Ramos (cell line): ENCODE results near the gene BTN1A1.
"Not testable (repeated sequence)": the region's sequence is repeated elsewhere in the genome, so short reads cannot be mapped to it uniquely, and the experiment has no call there.

Experiments
- in situ Hi-C: fragments of 300-500 bp; cut with MboI; formaldehyde crosslinking; loops from one replicate; pipeline ENCODE4 v1.14.3; 2022; ENCODE audit warnings: low sequenced_read_pairs; ENCODE audit not compliant: unreplicated experiment

BTN1A1 gene, protein sequence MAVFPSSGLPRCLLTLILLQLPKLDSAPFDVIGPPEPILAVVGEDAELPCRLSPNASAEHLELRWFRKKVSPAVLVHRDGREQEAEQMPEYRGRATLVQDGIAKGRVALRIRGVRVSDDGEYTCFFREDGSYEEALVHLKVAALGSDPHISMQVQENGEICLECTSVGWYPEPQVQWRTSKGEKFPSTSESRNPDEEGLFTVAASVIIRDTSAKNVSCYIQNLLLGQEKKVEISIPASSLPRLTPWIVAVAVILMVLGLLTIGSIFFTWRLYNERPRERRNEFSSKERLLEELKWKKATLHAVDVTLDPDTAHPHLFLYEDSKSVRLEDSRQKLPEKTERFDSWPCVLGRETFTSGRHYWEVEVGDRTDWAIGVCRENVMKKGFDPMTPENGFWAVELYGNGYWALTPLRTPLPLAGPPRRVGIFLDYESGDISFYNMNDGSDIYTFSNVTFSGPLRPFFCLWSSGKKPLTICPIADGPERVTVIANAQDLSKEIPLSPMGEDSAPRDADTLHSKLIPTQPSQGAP

GRCh38 chr6:26500102-26500501 is at the start of gene BTN1A1:
Gene BTN1A1, plus strand, starts transcription at chr6:26500303. Its CDS starts 984 bp downstream, at chr6:26501287.
- in situ Hi-C loops, result no loop called here

DNA sequence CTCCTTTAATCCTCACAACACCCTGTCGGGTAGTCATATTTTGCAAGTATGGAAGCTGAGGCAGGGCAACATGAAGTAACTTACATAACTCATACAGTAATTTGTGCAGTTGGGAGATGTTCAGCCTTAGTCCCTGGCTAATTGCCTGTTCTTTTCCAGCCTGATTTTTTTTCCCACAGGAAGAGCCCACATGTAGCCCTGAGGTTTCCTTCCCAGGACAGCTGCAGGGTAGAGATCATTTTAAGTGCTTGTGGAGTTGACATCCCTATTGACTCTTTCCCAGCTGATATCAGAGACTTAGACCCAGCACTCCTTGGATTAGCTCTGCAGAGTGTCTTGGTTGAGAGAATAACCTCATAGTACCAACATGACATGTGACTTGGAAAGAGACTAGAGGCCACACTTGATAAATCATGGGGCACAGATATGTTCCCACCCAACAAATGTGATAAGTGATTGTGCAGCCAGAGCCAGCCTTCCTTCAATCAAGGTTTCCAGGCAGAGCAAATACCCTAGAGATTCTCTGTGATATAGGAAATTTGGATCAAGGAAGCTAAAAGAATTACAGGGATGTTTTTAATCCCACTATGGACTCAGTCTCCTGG is 47.4 kb upstream of the BTN1A1 start:
- in situ Hi-C loops, result no loop called here

DNA sequence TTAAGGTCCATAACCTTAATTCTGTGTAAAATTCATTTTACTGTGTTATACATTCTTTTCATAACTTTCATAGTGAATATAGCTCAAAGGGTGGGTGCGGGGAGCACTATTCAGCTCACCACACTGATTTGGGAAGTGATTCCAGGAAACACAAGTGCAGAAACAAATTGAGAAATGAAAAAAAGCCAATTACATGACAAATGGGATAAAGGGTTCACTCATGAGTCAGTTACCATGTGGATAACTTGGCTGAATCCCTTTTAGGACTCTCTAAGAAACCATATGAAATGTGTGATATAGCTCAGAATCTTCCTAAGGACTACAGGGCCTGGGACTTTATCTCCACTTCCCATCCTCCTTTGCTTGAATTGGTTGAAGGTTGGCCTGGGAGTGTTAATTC is 45.5 kb upstream of the BTN1A1 start:
- in situ Hi-C loops, result no loop called here

GRCh38 chr6:26455357-26455970 is 44.6 kb upstream of the BTN1A1 start:
- in situ Hi-C loops, result no loop called here

- in situ Hi-C loops, result no loop called here
Measured at GRCh38 chr6:26457264-26457805, 42.8 kb upstream of the BTN1A1 start.

GRCh38 chr6:26457806-26458688 is 42.1 kb upstream of the BTN1A1 start, which contains the start of gene BTN2A1:
Gene BTN2A1, plus strand, starts transcription at chr6:26457955. Its CDS starts 682 bp downstream, at chr6:26458637.
- in situ Hi-C loops, result no loop called here

- in situ Hi-C loops, result no loop called here
Measured at GRCh38 chr6:26459023-26459810, 40.9 kb upstream of the BTN1A1 start.

DNA sequence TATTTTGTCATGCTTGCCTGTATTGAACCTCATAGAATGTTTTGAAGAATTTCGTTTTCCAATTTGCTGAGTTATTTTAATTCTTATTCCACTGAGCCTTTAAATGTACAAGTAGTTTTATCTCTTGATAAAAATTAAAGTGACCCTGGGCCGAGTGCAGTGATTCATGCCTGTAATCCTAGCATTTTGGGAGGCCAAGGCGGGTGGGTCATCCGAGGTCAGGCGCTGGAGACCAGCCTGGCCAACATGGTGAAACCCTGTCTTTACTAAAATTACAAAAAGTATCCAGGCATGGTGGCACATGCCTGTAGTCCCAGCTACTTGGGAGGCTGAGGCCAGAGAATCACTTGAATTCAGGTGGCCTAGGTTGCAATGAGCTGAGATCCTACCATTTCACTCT is 38.8 kb upstream of the BTN1A1 start:
- in situ Hi-C loops, result not testable (repeated sequence)

DNA sequence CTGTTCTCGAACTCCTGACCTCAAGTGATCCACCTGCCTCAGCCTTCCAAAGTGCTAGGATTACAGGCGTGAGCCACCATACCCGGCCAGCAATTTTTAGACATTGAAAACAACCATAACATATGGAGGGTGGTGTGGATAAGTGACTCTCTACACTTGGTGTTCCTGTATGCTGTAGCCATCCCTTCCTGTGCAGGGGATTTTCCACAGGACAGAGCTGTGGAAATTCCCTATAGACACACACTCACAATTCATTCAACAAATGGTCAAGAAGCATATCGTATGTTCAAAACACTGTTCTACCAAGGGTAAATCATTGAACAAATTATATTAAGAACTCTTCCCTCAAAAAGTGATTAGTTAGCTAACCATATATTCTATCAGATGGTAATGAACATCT is 36.1 kb upstream of the BTN1A1 start:
- in situ Hi-C loops, result no loop called here

DNA sequence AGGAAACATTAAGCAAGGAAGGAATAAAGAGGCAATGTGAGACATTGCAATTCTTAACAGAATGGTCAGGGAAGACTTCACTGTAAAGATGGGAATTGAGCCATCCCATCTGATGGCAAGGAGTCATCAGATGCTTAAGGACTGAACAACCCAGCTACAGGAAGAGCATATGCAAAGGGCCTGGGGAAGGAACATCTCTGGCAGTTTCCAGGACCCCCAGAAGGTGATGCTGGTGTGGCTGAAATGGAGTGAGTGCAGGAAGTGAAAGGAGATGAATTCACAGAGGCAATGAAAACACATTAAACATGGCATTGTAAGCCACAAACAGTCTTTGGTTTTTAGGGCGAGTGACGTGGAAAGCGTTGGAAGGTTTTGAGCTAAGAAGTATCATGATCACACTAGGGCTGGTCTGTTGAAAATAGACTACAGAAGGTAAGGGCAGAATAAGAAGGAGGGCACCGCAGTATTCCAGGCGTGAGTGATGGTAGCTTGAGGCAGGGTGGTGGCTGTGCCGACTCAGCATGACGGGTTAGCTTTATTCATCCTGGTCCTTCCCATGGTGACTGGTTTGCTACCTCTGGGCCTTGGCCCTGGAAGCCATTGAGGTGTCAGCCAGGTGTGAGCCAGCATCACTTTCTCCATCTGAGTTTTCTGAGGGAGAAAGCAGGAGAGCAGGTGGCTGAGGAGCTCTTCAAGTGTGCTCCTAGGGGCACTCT is 35.5 kb upstream of the BTN1A1 start:
- in situ Hi-C loops, result no loop called here

- in situ Hi-C loops, result no loop called here
Measured at GRCh38 chr6:26465776-26466175, 34.3 kb upstream of the BTN1A1 start.

GRCh38 chr6:26468829-26469228 is 31.3 kb upstream of the BTN1A1 start:
- in situ Hi-C loops, result no loop called here

DNA sequence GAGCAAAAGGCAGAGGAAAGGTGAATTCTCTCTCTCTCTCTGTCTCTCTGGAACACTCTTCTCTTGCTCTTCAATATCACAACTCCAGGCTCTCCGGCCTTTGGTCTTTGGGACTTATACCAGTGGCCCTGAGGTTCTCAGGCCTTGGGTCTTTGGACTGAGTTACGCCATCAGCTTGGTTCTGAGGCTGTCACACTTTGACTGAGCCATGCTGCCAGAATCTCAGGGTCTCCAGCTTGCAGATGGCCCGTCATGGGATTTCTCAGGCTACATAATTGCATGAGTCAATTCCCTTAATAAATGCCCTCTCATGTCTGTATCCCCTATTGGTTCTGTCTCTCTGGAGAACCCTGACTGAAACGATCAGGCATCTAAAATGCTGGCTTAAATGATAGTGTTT is 29.5 kb upstream of the BTN1A1 start:
- in situ Hi-C loops, result no loop called here

GRCh38 chr6:26471970-26472369 is 28.1 kb upstream of the BTN1A1 start:
- in situ Hi-C loops, result no loop called here

DNA sequence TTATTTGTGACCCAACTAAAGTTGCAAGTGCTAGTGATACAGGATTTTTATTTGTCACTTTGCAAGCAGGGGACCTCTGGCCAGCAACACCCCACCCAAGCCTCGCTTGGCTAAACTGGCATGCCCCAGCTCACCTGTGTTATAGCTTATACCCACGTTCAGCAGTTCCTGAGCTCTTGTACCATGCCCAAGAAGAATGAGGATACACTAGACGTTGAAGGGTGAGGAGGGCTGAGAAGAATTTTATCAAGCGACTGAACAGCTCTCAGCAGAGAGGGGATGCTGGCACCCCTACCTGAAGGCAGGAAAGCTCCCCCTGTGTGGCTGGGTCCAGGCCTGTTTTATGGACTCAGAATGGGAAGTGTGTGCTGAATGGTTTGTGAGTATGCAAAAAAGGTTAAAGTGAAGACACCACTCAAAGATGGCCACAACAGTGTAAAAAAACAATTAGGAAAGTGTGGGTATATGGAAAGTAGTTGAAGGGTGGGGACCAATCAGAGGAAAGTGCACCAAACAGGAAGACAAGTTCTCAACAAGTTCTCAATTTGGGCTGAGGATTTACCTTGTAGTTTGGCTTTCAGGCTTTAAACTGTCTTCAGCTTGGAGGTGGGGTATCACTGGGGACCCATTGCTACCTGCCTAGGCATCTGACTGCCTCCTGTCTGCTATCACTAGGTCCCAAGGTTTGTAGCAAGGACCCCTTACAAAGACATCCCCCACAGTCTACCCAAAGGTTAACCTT is 27.4 kb upstream of the BTN1A1 start:
- in situ Hi-C loops, result no loop called here

GRCh38 chr6:26473429-26473757 is 26.7 kb upstream of the BTN1A1 start:
- in situ Hi-C loops, result no loop called here

GRCh38 chr6:26473758-26474438 is 26.2 kb upstream of the BTN1A1 start:
- in situ Hi-C loops, result no loop called here
